ENCODE measurements around the gene TUFT1. TPM values are rescaled to one million over a fixed set of nuclear protein-coding genes. Genes with fewer than 3 reads are reported as not detected.

Gene TUFT1
- total and polyA plus RNA-seq, 2 of the 8 experiments (the other 6 are each of a cell fraction or from before 2014, with no cell fraction given): 7.3 to 10.4 TPM

GRCh38 chr1:151583796-151584195, 43.7 kb downstream of the TUFT1 start (continued):
- TF ChIP-seq E2F6 (IDR thresholded peaks at IDR 0.05) (no peak), YY1 (IDR thresholded peaks at IDR 0.05; ENCODE audit: low read depth, low read length) (no peak)
